WTC11 (cell line): ENCODE results near the gene RTEL1. TPM values are rescaled to one million over a fixed set of nuclear protein-coding genes. Genes with fewer than 3 reads are reported as not detected.
A peak's percentile ranks its signal among the peaks of the same experiment; 100 is the strongest.

Experiments
- ATF3 ChIP-seq: sonication (generic); formaldehyde crosslinking; conservative IDR thresholded peaks from 2 replicates; pipeline ENCODE4 v1.8.1; 2022; ENCODE audit warnings: mild to moderate bottlenecking, missing genetic modification reagents
- E2F5 ChIP-seq: sonication (generic); formaldehyde crosslinking; IDR thresholded peaks from 2 replicates; pipeline ENCODE4 v1.8.1; 2022; ENCODE audit warnings: mild to moderate bottlenecking, moderate library complexity, missing genetic modification reagents
- ERG ChIP-seq: fragments of 250-450 bp; sonication (Bioruptor Pico); IDR thresholded peaks from 2 replicates; pipeline ENCODE4 v1.8.0; 2021; ENCODE audit warnings: mild to moderate bottlenecking
- ESRRA ChIP-seq: sonication (generic); formaldehyde crosslinking; IDR thresholded peaks from 2 replicates; pipeline ENCODE4 v1.8.1; 2022; ENCODE audit warnings: mild to moderate bottlenecking, missing genetic modification reagents, borderline replicate concordance
- GTF2I ChIP-seq: fragments of 250-450 bp; sonication (Bioruptor Pico); conservative IDR thresholded peaks from 2 replicates; pipeline ENCODE4 v1.4.0; 2021; ENCODE audit warnings: mild to moderate bottlenecking
- HMGA2 ChIP-seq: fragments of 250-450 bp; sonication (Bioruptor Pico); IDR thresholded peaks from 2 replicates; pipeline ENCODE4 v1.4.0; 2021; ENCODE audit warnings: mild to moderate bottlenecking, moderate library complexity
- JUN ChIP-seq: sonication (generic); formaldehyde crosslinking; IDR thresholded peaks from 2 replicates; pipeline ENCODE4 v1.8.0; 2023; ENCODE audit warnings: mild to moderate bottlenecking, missing genetic modification reagents
- MAX ChIP-seq: sonication (generic); formaldehyde crosslinking; IDR thresholded peaks from 2 replicates; pipeline ENCODE4 v1.8.0; 2022; ENCODE audit warnings: mild to moderate bottlenecking, missing genetic modification reagents
- MLX ChIP-seq: sonication (generic); formaldehyde crosslinking; IDR thresholded peaks from 2 replicates; pipeline ENCODE4 v1.8.1; 2023; ENCODE audit warnings: mild to moderate bottlenecking, missing genetic modification reagents, moderate library complexity
- NR2C2 ChIP-seq: sonication (generic); formaldehyde crosslinking; IDR thresholded peaks from 2 replicates; pipeline ENCODE4 v1.8.0; 2022; ENCODE audit warnings: mild to moderate bottlenecking, missing genetic modification reagents
- SMAD4 ChIP-seq: sonication (generic); formaldehyde crosslinking; IDR thresholded peaks from 2 replicates; pipeline ENCODE4 v1.8.0; 2022; ENCODE audit warnings: mild to moderate bottlenecking, missing genetic modification reagents
- SOX15 ChIP-seq: fragments of 250-450 bp; sonication (Bioruptor Pico); IDR thresholded peaks from 2 replicates; pipeline ENCODE4 v1.9.0; 2021; ENCODE audit warnings: mild to moderate bottlenecking
- STAT6 ChIP-seq: sonication (generic); formaldehyde crosslinking; conservative IDR thresholded peaks from 2 replicates; pipeline ENCODE4 v1.8.1; 2023; ENCODE audit warnings: mild to moderate bottlenecking, low read depth, missing genetic modification reagents, moderate library complexity
- TP53 ChIP-seq: sonication (generic); formaldehyde crosslinking; IDR thresholded peaks from 2 replicates; pipeline ENCODE4 v1.8.1; 2023; ENCODE audit warnings: mild to moderate bottlenecking, missing genetic modification reagents
- total RNA-seq: library from RNA; stranded (reverse); gene quantifications from 3 replicates; pipeline ENCODE4 v1.2.3, GENCODE V29; 2021
- TF ChIP-seq, protein P1 (sequence below): fragments of 250-450 bp; sonication (Bioruptor Pico); IDR thresholded peaks from 2 replicates; pipeline ENCODE4 v2.1.2; 2022; ENCODE audit warnings: mild to moderate bottlenecking, moderate library complexity
- TF ChIP-seq, protein P2 (sequence below): sonication (generic); formaldehyde crosslinking; IDR thresholded peaks from 2 replicates; pipeline ENCODE4 v1.8.1; 2023; ENCODE audit warnings: mild to moderate bottlenecking, missing genetic modification reagents, borderline replicate concordance
- TF ChIP-seq, protein P3 (sequence below): sonication (generic); formaldehyde crosslinking; IDR thresholded peaks from 2 replicates; pipeline ENCODE4 v1.8.1; 2022; ENCODE audit warnings: low read depth, missing genetic modification reagents, borderline replicate concordance
- TF ChIP-seq, protein P4 (sequence below): sonication (generic); formaldehyde crosslinking; IDR thresholded peaks from 2 replicates; pipeline ENCODE4 v1.8.1; 2022; ENCODE audit warnings: mild to moderate bottlenecking, missing genetic modification reagents, moderate library complexity, borderline replicate concordance
- TF ChIP-seq, protein P5 (sequence below): sonication (generic); formaldehyde crosslinking; IDR thresholded peaks from 2 replicates; pipeline ENCODE4 v1.8.1; 2023; ENCODE audit warnings: mild to moderate bottlenecking, moderate library complexity, missing genetic modification reagents

The RTEL1 gene
- total RNA-seq, 1 experiment from 2014 or later: 44.9 TPM

DNA sequence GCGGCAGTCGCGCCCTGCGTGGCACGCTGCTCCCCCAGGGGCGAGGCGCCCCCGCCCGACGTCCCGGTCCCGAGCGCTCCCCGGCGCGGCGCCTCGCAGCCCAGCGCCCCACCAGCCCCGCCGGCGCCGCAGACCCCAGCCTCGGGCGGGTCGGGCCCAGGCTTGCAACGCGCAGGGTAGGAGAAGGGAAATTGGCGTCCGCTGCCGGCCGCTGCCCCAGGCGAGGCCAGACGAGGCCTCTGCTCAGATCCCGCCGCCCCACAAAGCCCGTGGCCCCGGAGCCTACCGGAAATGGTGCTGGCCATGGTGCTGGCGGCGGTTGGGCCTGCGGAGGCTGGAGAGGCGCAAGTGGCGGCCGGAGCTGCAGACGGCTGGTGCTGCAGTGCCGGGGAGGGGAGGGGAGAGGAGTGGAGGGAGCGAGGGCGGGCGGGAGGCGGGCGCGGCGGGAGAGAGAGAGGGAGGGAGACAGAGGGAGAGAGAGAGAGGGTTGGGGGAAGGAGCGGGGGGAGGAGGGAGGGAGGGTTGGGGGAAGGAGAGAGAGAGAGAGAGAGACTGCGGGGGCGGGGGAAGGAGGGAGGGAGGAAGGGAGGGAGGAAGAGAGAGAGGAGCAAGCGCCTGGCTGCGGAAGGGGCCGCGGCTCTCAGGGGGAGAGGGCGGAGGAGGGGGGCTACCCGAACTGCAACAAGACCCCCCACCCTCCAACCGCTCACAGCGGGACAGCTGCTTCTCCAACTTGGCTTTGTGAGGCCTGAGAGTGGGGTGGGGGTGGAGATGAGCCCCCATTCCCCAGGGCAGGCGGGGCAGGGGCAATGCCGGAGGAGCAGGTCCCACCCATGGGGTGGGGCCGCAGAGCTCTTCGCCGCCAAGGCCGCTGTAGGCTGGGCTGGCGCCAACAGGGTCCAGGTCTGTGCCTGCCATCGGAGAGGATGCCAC lies 4.8 kb upstream of the RTEL1 start, which contains the start of gene STMN3 (continued):
- TF ChIP-seq ESRRA (CRISPR knock-in tag) (no peak; the same call in 1 of the 2 replicates), MLX (no peak), E2F5 (CRISPR knock-in tag) (peak; percentile 86), STAT6 (CRISPR knock-in tag) (0 out of 2 replicates have a peak, but pooled peaks have one; percentile 49), SOX15 (no peak), GTF2I (CRISPR knock-in tag) (no peak), TP53 (CRISPR knock-in tag) (peak; percentile 91), NR2C2 (CRISPR knock-in tag) (peak; percentile 72), JUN (CRISPR knock-in tag) (peak; percentile 92; the same call in 1 of the 2 replicates), HMGA2 (CRISPR knock-in tag) (no peak; the same call in 1 of the 2 replicates), MAX (peak; percentile 26; the same call in 1 of the 2 replicates), ATF3 (CRISPR knock-in tag) (no peak), SMAD4 (peak; percentile 74; the same call in 1 of the 2 replicates), ERG (CRISPR knock-in tag) (no peak)
- TF ChIP-seq, protein P1, sequence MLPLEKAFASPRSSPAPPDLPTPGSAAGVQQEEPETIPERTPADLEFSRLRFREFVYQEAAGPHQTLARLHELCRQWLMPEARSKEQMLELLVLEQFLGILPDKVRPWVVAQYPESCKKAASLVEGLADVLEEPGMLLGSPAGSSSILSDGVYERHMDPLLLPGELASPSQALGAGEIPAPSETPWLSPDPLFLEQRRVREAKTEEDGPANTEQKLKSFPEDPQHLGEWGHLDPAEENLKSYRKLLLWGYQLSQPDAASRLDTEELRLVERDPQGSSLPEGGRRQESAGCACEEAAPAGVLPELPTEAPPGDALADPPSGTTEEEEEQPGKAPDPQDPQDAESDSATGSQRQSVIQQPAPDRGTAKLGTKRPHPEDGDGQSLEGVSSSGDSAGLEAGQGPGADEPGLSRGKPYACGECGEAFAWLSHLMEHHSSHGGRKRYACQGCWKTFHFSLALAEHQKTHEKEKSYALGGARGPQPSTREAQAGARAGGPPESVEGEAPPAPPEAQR: no peak
- TF ChIP-seq, protein P2, sequence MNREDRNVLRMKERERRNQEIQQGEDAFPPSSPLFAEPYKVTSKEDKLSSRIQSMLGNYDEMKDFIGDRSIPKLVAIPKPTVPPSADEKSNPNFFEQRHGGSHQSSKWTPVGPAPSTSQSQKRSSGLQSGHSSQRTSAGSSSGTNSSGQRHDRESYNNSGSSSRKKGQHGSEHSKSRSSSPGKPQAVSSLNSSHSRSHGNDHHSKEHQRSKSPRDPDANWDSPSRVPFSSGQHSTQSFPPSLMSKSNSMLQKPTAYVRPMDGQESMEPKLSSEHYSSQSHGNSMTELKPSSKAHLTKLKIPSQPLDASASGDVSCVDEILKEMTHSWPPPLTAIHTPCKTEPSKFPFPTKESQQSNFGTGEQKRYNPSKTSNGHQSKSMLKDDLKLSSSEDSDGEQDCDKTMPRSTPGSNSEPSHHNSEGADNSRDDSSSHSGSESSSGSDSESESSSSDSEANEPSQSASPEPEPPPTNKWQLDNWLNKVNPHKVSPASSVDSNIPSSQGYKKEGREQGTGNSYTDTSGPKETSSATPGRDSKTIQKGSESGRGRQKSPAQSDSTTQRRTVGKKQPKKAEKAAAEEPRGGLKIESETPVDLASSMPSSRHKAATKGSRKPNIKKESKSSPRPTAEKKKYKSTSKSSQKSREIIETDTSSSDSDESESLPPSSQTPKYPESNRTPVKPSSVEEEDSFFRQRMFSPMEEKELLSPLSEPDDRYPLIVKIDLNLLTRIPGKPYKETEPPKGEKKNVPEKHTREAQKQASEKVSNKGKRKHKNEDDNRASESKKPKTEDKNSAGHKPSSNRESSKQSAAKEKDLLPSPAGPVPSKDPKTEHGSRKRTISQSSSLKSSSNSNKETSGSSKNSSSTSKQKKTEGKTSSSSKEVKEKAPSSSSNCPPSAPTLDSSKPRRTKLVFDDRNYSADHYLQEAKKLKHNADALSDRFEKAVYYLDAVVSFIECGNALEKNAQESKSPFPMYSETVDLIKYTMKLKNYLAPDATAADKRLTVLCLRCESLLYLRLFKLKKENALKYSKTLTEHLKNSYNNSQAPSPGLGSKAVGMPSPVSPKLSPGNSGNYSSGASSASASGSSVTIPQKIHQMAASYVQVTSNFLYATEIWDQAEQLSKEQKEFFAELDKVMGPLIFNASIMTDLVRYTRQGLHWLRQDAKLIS (CRISPR knock-in tag): no peak
- TF ChIP-seq, protein P3, sequence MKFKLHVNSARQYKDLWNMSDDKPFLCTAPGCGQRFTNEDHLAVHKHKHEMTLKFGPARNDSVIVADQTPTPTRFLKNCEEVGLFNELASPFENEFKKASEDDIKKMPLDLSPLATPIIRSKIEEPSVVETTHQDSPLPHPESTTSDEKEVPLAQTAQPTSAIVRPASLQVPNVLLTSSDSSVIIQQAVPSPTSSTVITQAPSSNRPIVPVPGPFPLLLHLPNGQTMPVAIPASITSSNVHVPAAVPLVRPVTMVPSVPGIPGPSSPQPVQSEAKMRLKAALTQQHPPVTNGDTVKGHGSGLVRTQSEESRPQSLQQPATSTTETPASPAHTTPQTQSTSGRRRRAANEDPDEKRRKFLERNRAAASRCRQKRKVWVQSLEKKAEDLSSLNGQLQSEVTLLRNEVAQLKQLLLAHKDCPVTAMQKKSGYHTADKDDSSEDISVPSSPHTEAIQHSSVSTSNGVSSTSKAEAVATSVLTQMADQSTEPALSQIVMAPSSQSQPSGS: peak; percentile 82; the same call in 1 of the 2 replicates
- TF ChIP-seq, protein P4, sequence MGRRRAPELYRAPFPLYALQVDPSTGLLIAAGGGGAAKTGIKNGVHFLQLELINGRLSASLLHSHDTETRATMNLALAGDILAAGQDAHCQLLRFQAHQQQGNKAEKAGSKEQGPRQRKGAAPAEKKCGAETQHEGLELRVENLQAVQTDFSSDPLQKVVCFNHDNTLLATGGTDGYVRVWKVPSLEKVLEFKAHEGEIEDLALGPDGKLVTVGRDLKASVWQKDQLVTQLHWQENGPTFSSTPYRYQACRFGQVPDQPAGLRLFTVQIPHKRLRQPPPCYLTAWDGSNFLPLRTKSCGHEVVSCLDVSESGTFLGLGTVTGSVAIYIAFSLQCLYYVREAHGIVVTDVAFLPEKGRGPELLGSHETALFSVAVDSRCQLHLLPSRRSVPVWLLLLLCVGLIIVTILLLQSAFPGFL: peak; percentile 82; the same call in 1 of the 2 replicates
- TF ChIP-seq, protein P5, sequence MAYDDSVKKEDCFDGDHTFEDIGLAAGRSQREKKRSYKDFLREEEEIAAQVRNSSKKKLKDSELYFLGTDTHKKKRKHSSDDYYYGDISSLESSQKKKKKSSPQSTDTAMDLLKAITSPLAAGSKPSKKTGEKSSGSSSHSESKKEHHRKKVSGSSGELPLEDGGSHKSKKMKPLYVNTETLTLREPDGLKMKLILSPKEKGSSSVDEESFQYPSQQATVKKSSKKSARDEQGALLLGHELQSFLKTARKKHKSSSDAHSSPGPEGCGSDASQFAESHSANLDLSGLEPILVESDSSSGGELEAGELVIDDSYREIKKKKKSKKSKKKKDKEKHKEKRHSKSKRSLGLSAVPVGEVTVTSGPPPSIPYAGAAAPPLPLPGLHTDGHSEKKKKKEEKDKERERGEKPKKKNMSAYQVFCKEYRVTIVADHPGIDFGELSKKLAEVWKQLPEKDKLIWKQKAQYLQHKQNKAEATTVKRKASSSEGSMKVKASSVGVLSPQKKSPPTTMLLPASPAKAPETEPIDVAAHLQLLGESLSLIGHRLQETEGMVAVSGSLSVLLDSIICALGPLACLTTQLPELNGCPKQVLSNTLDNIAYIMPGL (CRISPR knock-in tag): no peak; the same call in 1 of the 2 replicates
